K562 (cell line): ENCODE data around the gene FOLR2.

Experiments used
- CBX3 ChIP-seq, 2 experiments: IDR thresholded peaks; 1 replicate in 1 of 2; 2 replicates in 1 of 2; pipeline ENCODE4 v1.6.1; 2012; ENCODE audit warnings: inconsistent platforms in 2 of 2, low read length in 2 of 2, borderline replicate concordance in 1 of 2, control low read depth in 1 of 2
- HCFC1 ChIP-seq: IDR thresholded peaks from 2 replicates; pipeline ENCODE4 v1.6.1; 2012; ENCODE audit warnings: low read depth, low read length, improper control_type of control experiment
- ZNF134 ChIP-seq: fragments of 250-450 bp; sonication (Bioruptor Pico); conservative IDR thresholded peaks from 2 replicates; pipeline ENCODE4 v1.4.0; 2020
- ZNF253 ChIP-seq: fragments of 250-450 bp; sonication (Bioruptor Pico); conservative IDR thresholded peaks from 2 replicates; pipeline ENCODE4 v1.6.1; 2021; ENCODE audit warnings: mild to moderate bottlenecking
- ZNF75A ChIP-seq: fragments of 450-650 bp; formaldehyde crosslinking; IDR thresholded peaks from 2 replicates; pipeline ENCODE4 v1.4.0; 2020; ENCODE audit warnings: mild to moderate bottlenecking

- TF ChIP-seq CBX3 (IDR thresholded peaks at IDR 0.05; ENCODE audit: borderline replicate concordance in 1 of 2, low read length in 2 of 2), result no peak
- TF ChIP-seq ZNF75A (CRISPR knock-in tag), result no peak
- no peak for TF ChIP-seq ZNF253 (CRISPR knock-in tag)
- TF ChIP-seq HCFC1, result no peak
- TF ChIP-seq ZNF134 (CRISPR knock-in tag), result no peak
These were observed 35.0 kb downstream of the FOLR2 start for GRCh38 chr11:72251614-72252013.
